ENCODE data around the gene PRELID1.
"Not testable (repeated sequence)": the region's sequence is repeated elsewhere in the genome, so short reads cannot be mapped to it uniquely, and the experiment has no call there.

PRELID1 gene

GRCh38 chr5:177300236-177300880 lies 3.2 kb upstream of the PRELID1 start:
- no peak for DNase-seq

GRCh38 chr5:177300951-177301350 lies 2.6 kb upstream of the PRELID1 start:
- no peak for DNase-seq

DNA sequence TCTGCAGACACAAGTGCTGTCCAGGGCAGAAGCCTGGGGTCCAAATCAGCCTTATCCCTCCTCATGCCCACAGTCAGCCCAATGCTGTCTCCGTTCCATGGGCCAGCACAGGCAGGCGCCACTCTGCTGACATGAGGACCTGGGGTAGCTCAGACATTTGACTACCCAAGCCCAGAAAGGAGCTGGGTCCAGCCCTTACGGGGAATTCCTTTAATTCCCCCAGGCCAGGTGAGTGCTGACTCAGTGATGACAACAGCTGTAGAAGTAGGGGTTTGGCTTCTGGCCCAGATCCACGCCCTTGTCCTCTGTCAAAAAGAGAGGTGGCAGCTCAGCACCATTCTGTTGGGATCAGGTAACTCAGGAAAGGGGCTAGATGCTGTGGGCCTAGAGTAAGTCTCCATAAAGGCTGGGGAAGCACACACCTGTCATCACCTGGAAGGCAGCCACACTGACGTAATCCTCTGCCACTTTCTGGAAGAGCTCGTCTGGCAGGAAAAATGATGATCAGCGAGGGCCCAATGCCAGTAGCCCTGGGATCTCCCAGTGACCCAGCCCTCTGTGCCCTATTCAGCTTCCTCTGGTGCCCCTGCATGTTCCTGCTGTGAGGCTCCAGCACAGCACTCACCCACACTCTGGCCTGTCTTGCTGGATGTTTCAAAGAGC lies 2.0 kb upstream of the PRELID1 start:
- peak; percentile 81 for DNase-seq

- DNase-seq, result no peak
Measured at GRCh38 chr5:177302354-177303110, 1.1 kb upstream of the PRELID1 start.

GRCh38 chr5:177303925-177304391 lies 359 bp downstream of the PRELID1 start:
- no peak for DNase-seq

DNA sequence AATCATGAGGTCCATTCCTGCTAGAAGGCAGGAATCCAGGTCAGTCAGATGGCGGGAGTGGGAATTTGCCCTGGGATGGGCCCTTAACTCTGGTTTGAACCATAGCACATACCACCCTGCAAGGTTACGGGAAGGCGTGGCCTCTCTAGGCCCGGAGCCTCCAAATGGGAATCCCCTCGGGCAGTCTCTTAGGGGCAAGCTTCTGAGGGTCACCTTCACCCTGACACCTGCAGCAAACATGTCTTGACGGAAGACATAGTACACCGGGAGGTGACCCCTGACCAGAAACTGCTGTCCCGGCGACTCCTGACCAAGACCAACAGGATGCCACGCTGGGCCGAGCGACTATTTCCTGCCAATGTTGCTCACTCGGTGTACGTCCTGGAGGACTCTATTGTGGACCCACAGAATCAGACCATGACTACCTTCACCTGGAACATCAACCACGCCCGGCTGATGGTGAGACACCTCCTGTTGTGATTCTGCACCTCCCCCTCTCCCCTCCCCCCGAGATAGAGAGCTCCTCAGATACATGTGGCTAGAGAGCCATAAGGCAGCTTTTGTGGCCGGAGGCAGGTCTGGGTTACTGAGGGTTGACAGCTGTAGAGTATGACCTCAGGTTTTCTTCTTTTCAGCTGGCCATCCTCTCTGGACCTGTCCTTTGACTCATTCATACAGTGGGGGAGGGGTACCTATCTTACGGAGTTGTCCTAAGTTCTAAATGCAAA lies 957 bp downstream of the PRELID1 start:
- DNase-seq, result no peak

DNA sequence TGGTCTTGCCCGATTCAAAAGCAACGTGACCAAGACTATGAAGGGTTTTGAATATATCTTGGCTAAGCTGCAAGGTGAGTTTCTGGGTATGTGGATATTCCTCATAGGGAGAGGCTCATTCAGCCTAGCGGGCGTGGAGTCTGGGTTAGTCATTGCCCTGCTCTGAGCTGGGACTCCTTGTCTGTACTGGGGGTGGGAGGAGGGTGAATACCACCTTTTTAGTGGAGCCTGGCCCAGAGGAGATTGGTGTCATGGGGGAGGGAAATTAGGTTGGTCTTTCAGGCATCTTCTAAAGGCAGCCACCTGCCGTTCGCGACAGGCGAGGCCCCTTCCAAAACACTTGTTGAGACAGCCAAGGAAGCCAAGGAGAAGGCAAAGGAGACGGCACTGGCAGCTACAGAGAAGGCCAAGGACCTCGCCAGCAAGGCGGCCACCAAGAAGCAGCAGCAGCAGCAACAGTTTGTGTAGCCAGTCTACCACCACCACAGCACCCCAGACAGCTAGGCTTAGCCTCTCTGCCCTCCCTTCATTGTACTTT lies 2.6 kb downstream of the PRELID1 start:
- not testable (repeated sequence) for DNase-seq

DNA sequence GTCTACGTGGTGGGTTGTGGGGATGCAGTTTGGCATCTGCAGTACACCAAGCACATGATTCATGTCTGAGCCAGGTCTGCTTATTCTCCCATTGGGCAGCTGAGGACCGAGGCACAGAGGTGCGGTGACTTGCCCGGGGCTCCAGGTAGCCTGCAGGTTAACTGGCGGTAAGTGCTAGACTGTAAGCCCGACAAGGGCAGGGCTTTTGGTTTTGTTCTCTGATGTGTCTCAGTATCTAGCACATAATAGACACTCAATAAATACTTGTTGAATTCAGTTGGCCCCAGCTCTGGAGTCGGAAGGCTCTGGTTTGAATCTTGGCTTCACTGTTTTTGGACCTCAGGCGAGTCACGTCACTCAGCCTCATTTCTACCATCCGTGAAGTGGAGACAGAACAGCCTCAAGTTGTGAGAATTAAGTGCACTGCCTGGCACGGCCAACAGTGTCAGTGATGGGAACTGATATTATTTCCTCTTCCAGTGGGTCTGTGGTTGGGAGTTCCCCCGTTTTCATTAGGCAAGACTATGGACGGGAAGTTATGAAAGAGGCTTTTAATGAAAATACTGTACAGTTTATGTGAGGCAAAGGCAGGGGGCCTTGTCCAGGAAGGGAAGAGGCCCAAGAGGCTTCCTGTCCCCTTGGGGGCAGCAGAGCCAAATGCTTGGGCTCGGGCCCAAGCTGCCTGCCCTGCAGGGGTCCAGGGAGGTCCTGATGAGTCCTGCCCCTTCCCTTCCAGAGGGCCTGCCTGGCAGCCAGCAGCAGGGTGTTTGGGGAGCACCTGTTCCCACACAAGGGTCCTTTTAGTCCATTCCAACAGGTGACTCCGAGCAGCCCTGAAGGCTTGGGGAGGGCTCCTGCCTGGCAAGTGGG lies 3.3 kb downstream of the PRELID1 start:
- no peak for DNase-seq

DNA sequence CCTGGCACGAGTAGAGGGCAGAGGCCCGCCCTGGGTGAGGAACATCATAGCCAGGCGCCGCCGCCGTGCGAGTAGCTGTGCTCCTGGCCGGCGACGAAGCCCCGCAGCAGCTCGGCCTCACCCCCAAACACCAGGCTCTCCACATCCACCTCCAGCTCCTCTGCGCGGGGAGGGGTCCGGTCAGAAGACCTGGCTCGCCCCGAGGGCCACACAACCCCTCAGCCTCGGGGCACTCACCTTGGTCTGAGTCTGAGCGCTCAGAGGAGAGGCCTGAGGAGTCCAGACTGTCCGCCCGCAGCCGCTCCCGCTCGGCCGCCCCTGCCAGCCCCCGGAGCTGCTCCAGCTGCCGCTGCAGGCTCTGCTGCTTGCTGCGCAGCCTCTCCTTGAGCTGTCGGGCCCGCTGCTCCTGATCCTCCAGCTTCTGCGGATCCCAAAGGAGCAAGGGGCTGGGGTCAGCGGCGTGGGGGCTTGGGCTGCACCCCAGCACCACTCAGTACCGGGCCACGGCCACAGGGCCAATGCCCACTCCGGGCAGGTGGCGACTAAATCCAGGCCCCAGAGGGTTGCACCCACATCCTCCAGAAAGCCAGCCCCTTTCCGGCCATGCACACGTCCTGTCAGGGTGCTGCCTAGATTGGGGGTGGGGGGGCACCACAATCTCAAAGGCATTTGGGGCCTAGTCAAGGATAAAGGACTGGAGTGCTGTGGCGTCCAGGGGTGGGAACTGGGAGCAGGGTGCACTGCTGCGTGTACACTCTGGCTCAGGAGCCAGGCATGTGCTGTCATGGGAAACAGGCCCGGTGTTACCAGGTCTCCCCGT lies 4.2 kb downstream of the PRELID1 start:
- DNase-seq, result no peak

- no peak for DNase-seq
Measured at GRCh38 chr5:177308740-177309139, 5.1 kb downstream of the PRELID1 start.

- peak; percentile 43 for DNase-seq
Measured at GRCh38 chr5:177309351-177310191, 6.0 kb downstream of the PRELID1 start.

- no peak for DNase-seq
Measured at GRCh38 chr5:177310332-177310731, 6.7 kb downstream of the PRELID1 start.

DNA sequence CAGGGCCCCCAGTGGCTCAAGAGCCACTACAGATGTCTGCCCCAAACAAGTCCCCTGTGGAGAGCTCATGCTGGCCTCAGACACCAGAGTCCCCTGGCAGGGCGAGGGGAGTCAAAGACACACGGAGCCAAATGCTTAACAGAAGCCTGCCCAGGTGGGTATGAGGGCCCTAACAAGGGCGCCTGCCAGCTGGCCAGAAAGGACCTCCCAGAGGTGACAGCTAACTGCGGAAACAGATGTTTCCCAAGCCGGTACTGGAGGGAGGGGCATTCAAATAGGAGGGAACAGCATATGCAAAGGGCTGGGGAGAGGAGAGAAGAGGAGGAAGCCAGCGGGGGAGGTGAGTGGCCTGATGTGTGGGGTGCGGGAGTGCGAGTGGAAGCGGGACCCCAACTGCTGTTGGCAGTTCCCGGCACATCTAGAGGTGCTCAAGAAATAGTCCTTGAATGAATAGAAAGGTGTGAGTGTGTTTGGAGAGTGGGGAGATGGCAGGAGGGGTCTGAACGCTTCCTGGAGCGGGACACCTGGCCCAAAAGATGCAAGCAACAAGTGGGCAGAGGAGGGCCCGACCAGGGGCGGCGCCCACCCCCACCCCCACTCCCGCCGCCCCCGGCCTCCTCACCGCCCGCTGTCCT lies 7.3 kb downstream of the PRELID1 start:
- peak; percentile 35 for DNase-seq

GRCh38 chr5:177311392-177311722 lies 7.8 kb downstream of the PRELID1 start:
- DNase-seq, result no peak

DNA sequence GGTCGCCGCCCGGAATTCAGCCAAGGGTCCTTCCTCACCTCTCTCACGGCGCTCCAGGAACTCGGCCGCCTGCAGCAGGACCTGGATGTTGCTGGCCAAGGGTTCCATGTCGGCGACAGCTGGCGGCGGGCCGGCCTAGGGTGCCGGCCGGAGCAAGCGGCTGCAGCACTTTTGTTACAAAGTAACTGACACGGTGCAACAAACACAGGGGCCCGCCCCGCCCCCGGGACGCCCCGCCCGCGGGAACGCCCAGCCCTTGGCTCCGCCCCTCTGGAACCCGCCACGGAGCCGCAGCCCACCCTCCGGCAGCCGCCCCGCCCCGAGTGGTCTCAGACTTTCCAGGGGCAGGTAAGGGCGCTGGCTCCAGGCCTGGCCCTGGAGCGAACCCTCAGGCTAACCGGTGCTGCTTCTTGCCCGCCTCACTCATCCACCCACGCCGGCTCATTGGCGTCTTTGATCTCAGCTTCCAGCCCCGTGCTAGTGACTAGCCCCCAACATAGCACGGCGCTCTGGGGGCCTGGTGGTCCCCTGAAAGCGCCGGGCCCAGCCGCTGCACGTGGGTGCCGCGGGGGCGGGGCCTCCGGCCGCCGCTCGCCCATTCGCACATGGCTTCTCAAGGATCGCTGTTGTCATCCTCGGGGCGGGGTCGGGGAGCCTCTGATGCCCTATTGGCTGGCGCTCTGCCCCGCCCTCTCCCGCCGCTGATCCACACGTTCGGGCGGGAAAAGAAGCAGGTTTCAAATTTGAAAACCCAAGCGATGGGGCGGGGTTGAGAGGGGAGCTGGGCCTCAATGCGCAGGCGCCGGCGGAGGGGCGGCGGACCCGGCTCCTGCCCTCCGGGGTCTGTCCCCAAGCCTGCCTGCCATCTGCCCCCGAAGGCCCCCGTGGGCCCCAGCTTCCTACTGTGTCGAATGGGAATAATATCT lies 8.4 kb downstream of the PRELID1 start, which contains the start of gene MXD3:
Gene MXD3, minus strand, starts transcription at position 176 of the 926 bp plus-strand sequence. Its CDS starts 68 bp downstream, at position 108.
- DNase-seq, result peak; percentile 89

DNA sequence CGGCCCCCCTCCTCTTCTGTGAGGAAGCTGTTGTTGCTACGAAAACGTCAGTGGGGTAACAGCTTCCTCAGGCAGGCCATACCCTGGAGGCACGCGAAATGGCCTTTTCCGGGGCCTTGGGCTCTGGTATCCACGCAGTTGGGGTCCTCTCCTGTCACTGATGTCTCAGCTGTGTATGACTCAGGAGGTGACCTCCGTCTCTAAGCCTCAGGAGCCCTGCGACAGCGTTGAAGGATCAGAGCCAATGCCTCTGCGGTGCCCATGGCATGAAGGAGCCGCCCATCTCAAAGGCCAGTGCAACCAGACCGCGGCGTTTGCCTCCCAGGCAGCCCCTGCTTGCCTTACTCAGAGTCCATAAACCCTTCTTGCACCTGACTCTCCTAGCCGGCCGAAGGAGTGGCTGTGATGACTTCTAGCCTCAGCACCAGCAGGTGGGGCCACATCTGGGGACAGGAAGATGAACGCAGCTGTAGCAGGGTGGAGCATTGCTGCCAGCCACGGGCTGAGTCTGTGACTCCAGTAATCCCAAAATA lies 9.1 kb downstream of the PRELID1 start:
- peak; percentile 21 for DNase-seq

- no peak for DNase-seq
Measured at GRCh38 chr5:177313561-177314259, 10.1 kb downstream of the PRELID1 start.

Data from NCI-H510A (cell line).